Right forelimb (tissue), 1 donor: ENCODE results near the gene SMPD2.
A peak's percentile ranks its signal among the peaks of the same experiment; 100 is the strongest.

ENCODE experiments used
- DNase-seq: peaks from one replicate; pipeline ENCODE4 v3.0.0-alpha.2; 2018

Gene SMPD2

GRCh38 chr6:109440331-109441068, at the start of gene SMPD2, which contains the start of gene PPIL6:
Gene SMPD2 (plus strand): TSS chr6:109440724. CDS start chr6:109441122, 398 bp downstream.
Gene PPIL6 (minus strand): TSS chr6:109440628. CDS start chr6:109440590, 38 bp downstream.
- DNase-seq = peak; percentile 95

- no peak for DNase-seq
These were observed 47.2 kb upstream of the SMPD2 start for GRCh38 chr6:109393157-109393885.

- no peak for DNase-seq
These were observed 46.6 kb upstream of the SMPD2 start for GRCh38 chr6:109393886-109394281.

- no peak for DNase-seq
These were observed 44.3 kb upstream of the SMPD2 start for GRCh38 chr6:109396046-109396718.

GRCh38 chr6:109397020-109397419, 43.5 kb upstream of the SMPD2 start:
- no peak for DNase-seq

- DNase-seq = no peak
These were observed 34.3 kb upstream of the SMPD2 start for GRCh38 chr6:109406196-109406595.

- DNase-seq = no peak
These were observed 29.5 kb upstream of the SMPD2 start for GRCh38 chr6:109411034-109411433.

- no peak for DNase-seq
These were observed 22.9 kb upstream of the SMPD2 start for GRCh38 chr6:109417646-109418045.

- no peak for DNase-seq
These were observed 19.8 kb upstream of the SMPD2 start for GRCh38 chr6:109420751-109421150.

GRCh38 chr6:109421184-109421583, 19.3 kb upstream of the SMPD2 start:
- no peak for DNase-seq

- DNase-seq = no peak
These were observed 15.6 kb upstream of the SMPD2 start for GRCh38 chr6:109424946-109425345.

GRCh38 chr6:109428889-109429477, 11.5 kb upstream of the SMPD2 start:
- no peak for DNase-seq

GRCh38 chr6:109429496-109429895, 11.0 kb upstream of the SMPD2 start:
- DNase-seq = no peak

- no peak for DNase-seq
These were observed 6.1 kb upstream of the SMPD2 start for GRCh38 chr6:109434456-109434855.

GRCh38 chr6:109436041-109436440, 4.5 kb upstream of the SMPD2 start:
- no peak for DNase-seq

GRCh38 chr6:109441069-109441816, 719 bp downstream of the SMPD2 start:
- DNase-seq = peak; percentile 74

GRCh38 chr6:109442393-109442924, 1.9 kb downstream of the SMPD2 start:
- no peak for DNase-seq

GRCh38 chr6:109443425-109443950, 3.0 kb downstream of the SMPD2 start:
- DNase-seq = no peak

GRCh38 chr6:109445382-109445781, 4.9 kb downstream of the SMPD2 start:
- no peak for DNase-seq

GRCh38 chr6:109446072-109446471, 5.5 kb downstream of the SMPD2 start:
- DNase-seq = no peak

- DNase-seq = no peak
These were observed 6.0 kb downstream of the SMPD2 start for GRCh38 chr6:109446541-109446940.

GRCh38 chr6:109447087-109447486, 6.6 kb downstream of the SMPD2 start:
- DNase-seq = no peak
